GM19099 (cell line): ENCODE measurements around the gene FOXC2.

Experiments
- POLR2A ChIP-seq: IDR thresholded peaks from 3 replicates; pipeline ENCODE4 v1.6.1; 2011; ENCODE audit warnings: low read depth; ENCODE audit not compliant: insufficient read length; ENCODE audit errors: extremely low read depth

The FOXC2 gene

DNA sequence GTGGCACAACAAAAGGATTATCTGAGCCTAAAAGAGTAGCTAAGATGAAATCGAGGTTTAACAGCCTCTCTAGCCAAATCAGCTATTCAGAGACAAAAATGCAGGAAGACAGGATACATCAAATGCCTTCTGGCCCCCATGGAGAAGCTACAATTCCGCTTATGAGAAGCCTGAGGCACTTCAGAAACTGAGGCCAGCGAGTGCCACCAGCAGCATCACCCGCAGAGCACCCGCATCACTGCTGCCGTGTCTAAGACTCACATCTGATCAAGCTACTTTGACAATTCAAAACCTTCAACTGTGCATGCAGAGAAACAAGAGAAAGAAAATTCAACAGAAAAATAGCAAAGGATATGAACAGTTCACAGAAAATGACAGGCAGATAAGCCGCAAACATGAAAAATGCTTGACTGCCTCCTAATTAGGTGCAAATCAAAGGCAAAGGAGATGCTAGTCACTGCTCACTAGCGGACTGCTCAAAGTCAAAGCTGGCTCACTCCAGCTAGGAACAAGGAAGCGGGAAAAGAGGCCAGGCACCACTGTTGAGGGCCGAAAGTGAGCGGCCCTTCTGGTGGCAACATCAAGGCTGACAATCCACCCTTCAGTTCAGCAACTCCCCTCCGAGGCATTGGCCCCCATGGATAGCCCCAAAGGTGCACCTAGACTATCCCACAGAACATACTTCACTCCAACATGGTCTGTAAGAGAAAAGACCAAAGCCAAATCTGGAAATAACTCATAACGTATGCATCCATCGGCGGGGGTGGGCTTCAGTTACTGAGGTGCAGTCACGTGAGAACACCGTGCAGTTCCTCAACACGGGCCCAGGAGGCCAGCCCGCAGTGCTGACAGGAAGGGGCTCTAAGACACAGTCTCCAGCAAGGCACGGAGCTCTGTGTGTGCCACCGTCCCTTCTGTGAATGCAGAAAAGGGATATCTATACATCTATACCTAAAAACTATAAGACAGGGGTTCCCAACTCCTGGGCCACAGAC is 23.6 kb upstream of the FOXC2 start:
- no peak for TF ChIP-seq POLR2A

DNA sequence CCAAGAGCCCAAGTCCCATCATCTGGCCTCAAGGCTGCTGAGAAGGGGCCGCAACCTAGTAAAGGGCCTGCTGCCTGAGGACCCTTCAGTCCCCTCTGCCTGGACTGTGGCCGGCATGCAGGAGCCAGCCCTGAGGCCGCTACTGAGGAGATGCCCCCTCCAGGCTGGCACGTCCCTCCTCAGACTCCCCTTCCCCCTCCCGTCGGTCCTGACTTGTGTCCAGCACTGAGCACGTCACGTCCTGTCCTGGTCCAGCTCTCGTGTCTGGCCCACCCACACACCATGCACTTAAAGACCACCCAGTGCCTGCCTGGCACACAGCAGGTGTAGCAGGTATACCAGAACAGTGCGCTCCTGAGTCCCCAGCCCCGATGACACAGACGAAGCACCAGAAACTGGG is 21.1 kb upstream of the FOXC2 start:
- no peak for TF ChIP-seq POLR2A

DNA sequence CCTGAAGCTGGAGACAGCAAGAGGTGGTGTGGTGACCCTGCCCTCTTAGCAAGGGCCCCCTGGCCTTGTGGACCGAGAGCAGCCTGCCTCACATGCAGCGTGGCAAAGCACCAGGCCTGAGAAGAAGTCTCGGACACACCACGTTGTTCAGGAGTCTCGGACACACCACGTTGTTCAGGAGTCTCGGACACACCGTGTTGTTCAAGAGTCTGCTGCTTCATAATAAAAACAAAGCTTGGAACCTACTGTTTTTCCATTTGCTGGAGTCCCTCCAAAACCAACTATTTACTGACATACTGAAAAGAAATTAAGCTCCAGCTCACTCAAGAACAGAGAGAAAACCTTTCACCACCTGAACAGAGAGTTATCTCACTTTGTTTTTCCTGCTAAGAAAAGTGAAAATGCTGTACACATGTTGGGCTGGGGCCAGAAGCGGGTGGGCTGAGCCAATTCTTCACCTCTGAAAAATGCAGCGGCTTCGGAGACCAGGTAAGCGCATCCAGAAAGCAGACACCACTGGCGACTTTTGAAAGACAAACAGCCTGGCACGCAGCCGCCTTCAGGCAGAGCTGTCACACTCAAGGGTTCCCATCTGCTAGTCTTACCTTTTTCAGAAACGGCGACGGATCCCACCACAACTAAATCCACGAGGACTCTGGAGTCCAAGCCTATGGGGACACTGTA is 20.5 kb upstream of the FOXC2 start:
- TF ChIP-seq POLR2A: no peak

DNA sequence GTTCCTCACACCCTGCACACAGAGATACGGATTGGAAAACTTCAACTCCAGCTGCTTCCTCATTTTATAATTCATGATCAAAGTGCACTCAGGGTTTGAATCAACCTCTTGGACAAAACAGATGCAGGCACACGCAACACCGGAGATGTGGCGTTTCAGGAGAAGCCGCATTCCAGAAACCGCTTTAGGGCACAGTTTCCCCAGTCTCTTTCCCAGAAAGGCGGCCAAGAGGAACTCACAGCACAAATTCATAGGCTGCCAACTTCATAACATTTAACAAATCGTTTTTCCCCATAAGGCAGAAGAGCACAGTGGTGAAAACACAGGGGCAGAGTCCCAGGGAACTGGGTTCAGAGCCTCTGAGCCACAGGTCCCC is 20.0 kb upstream of the FOXC2 start:
- TF ChIP-seq POLR2A: no peak

DNA sequence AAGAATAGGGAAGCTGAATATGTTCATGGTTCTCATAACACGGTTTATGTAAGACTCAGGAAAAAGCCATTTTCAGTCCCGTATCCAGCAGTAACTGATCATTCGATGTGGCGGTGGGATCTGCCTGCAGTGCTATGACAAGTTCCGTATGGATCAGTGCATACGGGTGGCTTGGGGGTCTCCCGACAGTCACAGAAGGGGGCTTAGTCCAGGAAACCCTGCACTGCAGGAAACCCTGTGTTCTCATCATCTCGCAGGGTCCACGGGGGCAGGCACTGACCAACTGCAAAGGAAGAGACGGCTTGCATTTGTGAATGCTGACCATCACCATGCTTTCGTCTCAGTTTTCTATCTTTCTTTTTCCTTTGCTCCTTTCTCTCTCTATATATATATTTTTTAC is 19.3 kb upstream of the FOXC2 start:
- TF ChIP-seq POLR2A: no peak

DNA sequence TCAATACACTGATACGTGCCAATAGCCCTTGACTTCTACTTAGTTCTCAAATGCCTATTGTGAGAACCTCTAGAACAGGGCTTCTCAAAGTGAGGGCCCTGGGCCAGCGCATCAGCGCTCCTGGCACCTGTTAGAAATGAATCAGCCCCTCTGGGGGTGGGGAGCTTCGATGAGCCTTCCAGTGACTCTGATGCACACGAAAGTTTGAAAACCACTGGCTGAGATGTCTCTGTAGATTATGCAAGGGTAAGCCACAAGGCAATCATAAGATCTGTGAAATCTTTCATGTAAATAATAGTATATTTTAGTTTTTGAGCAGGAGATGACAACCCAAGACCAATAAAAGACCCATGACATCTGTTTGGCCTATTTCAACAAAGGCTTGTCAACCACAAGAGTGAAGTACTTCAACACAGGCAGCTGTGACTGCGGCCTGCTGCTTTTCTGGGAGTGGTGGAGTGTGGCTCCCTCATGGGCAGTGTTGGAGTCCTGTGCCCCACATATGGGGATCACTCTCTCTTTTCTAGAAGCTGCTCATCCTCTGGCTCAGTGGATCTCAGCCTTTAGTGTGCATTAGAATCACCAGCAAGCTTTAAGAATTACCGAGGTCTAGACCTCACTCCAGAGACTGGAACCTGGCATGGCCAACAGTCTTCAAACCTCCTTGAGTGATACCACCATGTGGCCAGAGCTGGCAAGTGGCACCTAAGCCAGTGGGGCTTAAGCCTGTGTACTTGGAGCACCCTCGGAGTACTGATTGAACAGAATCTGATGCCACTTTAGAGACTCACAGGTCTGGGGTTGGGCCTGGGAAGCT is 17.3 kb upstream of the FOXC2 start:
- TF ChIP-seq POLR2A: no peak

DNA sequence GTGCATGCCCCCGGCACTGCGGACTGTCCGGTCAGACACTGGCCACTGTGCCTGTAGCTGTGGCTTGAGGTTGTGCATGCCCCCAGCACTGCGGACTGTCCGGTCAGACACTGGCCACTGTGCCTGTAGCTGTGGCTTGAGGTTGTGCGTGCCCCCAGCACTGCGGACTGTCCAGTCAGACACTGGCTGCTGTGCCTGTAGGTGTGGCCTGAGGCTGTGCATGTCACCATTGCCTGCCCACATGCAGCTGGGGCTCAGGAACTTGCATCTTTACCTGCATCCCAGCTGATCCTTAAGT is 16.8 kb upstream of the FOXC2 start:
- TF ChIP-seq POLR2A: no peak

DNA sequence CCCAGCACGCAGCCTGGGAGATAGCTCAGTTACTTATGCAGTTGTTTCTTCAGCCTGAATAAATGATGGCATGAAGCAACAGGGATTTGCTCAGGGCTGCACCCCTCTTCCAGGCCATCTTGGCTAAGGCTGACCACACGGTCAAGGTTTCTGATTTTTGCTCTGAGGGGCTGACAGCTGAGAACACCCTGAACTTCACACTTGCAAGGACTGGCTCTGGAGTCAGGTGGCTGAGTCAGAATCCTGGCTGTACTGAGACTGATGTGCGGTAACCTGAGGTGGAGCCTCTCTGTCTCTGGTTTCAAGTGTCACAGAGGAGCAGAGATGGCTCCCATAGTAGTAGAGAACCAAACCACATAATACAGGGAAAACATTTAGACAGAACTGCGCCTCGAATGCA is 16.3 kb upstream of the FOXC2 start:
- no peak for TF ChIP-seq POLR2A

DNA sequence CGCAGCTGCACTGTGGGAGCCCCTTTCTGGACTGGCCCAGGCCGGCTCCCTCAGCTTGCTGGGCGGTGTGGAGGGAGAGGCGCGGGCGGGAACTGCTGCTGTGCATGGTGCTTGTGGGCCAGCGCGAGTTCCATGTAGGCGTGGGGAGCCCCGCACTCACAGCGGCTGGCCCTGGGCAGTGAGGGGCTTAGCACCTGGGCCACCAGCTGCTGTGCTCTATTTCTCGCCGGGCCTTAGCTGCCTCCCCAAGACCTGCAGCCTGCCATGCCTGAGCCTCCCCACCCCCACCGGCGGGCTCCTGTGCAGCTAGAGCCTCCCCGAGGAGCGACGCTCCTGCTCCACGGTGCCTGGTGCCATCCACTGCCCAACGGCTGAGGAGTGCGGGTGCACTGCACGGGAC is 13.3 kb upstream of the FOXC2 start:
- no peak for TF ChIP-seq POLR2A

DNA sequence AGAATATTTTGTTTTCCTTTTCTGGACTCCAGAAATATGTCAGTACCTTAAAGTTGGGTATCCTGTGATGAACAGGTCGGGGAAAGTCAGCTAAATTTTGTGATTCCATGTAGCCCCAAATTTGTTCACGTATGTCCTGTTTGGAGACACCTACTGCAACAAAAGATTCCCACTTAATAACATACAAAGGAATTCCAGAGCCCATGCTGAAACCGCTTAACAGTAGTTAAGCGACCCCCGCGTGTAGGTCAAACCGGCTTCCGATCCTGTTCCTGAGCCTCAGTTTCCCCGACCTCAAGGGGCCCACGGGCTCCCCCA is 12.1 kb upstream of the FOXC2 start:
- no peak for TF ChIP-seq POLR2A

DNA sequence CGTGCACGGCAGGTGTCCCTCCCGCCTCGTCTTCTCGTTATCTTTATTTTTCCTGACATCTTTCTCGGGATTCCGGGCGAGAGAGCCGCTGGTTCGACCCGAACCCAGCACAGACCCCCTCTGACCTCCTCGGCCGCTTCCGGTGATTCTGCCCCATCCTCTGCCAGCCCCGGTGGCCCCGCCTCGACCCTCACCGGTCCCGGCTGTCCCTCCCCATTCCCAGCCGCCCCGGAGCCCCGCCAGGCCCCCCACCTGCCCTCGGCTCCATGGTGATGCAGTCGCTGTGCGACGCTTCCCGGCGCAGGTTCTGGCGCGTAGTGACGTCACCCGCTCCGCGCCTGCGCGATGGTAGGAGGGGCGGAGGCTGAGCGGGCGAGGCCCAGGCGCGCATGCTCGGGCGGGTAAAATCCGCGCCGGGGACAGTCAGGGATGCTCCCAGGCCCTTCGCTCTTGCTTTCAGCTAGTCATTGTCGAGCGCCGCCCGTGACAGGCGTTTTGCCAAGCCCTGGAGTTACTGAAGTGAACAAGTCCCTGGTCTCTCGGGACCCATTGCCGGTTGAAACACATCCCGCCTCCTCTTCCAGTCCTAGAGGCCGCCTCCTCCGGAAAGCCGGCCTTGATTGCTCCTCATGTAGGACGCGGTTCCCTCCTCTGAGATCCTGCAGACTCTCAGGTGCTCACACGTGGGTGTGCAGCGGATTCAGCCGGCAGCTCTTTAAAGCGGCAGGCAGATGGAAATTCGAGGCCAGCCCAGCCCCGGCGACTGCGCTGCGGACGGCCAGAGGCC is 11.5 kb upstream of the FOXC2 start, which contains the start of gene MTHFSD:
TSS of gene MTHFSD (minus strand) at position 319 of the 787 bp plus-strand sequence. CDS start at position 268, 51 bp downstream.
- peak; percentile 95 for TF ChIP-seq POLR2A

DNA sequence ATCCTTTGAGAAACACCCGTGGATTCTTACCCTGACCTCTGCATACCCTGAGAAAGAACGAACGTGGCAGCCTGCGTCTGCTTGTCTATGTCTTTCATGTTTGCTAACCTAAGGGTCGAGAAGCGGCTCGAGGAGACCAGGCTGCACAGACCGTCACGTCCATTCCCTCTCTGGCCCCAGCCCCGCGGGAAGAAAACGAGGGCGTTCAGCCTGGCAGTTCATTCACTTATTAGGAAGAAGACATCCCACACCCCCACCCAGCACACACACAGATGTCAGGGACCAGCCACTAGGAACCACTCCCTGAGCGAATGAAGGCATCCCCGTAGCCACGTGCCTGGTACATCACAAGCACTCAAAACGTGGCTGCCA is 10.9 kb upstream of the FOXC2 start:
- TF ChIP-seq POLR2A: no peak

DNA sequence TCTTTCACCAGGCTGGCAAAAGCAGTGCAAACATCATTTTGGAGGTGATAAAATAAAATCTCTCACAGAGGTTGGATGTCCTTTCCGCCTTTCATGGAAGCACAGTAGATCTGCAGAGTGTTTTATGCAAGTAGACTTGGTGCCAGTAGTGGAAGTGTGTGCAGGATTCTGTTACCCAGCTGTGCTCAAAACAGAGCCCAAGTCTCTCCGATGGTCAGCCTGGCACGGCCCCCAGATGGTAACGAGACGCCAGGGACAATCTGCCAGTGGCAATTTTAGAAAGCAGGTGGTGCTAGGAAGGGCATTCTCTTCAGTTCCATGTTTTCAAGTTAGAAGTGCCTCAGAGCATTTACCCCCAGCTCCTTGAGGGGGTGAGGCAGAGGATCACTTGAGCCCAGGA is 10.1 kb upstream of the FOXC2 start:
- TF ChIP-seq POLR2A: no peak

DNA sequence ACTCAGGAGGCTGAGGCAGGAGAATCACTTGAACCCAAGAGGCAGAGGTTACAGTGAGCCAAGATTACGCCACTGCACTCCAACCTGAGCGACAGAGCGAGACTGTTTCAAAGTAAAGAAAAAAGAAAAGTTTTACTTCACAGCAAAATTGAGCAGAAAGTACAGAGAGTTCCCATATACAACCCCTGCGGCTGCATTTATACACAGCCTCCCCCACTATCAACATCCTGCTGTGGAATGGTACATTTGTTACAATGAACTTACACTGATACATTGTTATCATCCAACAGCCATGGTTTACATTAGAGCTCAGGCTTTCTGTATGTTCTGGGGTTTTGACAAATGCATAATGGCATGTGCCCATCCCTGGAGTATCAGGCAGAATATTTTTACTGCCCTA is 9.0 kb upstream of the FOXC2 start:
- TF ChIP-seq POLR2A: no peak
